HepG2 (cell line): ENCODE data around the gene HOXD1.

Experiments
- FOXK1 ChIP-seq: sonication (generic); formaldehyde crosslinking; IDR thresholded peaks from 2 replicates; pipeline ENCODE4 v1.4.0; 2020; ENCODE audit warnings: low read depth, missing genetic modification reagents, borderline replicate concordance
- GZF1 ChIP-seq: sonication (generic); formaldehyde crosslinking; IDR thresholded peaks from 2 replicates; pipeline ENCODE4 v1.5.1; 2020; ENCODE audit warnings: mild to moderate bottlenecking, missing genetic modification reagents
- KLF13 ChIP-seq: sonication (generic); formaldehyde crosslinking; IDR thresholded peaks from 2 replicates; pipeline ENCODE4 v1.4.0; 2020; ENCODE audit warnings: mild to moderate bottlenecking, missing genetic modification reagents
- MIXL1 ChIP-seq: IDR thresholded peaks from 2 replicates; pipeline ENCODE4 v1.6.1; 2016
- NFE2L1 ChIP-seq: sonication (generic); formaldehyde crosslinking; IDR thresholded peaks from 2 replicates; pipeline ENCODE4 v1.4.0; 2020; ENCODE audit warnings: missing genetic modification reagents, mild to moderate bottlenecking, borderline replicate concordance
- POLR2A ChIP-seq, 2 experiments: IDR thresholded peaks; 2 replicates each; pipeline ENCODE4 v1.6.1; 2011; ENCODE audit warnings: low read depth in 2 of 2, low read length in 2 of 2, mild to moderate bottlenecking in 1 of 2, moderate library complexity in 1 of 2; ENCODE audit not compliant: insufficient read depth in 1 of 2
- PRPF4 ChIP-seq: fragments of 200-400 bp; formaldehyde crosslinking; IDR thresholded peaks from 2 replicates; pipeline ENCODE4 v1.6.1; 2016; ENCODE audit warnings: low read length, low read depth; ENCODE audit not compliant: poor library complexity, severe bottlenecking
- TF ChIP-seq, protein P1 (sequence below): sonication (generic); formaldehyde crosslinking; IDR thresholded peaks from 2 replicates; pipeline ENCODE4 v1.5.0; 2020; ENCODE audit warnings: mild to moderate bottlenecking, missing genetic modification reagents, moderate library complexity

DNA sequence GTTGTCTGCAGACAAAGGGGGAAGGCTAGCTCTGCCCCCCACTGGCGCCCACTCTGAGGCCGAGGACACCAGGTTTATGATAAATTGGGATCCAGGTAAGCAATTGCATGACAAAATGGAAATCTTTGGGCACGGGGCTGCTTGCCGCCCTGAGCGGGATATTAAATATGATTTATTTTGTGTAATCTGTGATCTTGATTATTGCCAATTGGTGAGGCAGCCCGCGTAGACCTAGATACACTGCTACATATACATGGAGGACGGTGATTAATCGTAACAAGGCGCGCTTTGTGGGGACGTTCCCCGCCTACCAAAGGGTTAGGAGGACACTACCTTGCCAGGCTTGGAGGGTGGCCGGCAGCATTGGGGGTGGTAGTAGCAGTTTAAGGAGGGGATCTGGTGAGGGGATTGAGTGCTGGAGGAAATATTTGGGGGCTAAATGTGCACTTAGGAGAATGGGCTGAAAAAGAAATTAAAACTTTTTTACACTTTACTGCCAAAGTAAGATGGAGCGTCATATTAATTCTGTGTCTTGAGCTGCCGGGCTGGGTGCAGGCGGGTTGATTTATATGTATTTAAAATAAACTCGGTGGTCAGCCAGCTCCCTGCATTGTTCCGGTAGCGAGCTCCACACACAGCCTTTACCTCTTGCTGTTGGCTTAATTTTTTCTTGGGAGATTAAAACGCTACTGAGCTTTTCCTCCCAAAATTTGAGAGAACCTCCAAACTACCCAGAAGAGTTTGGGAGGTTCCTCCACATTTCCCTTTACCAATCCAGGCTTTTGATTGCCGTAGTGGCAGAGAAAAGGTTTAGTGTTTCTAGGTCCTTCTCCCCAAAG lies 27.3 kb upstream of the HOXD1 start:
- TF ChIP-seq, protein P1, sequence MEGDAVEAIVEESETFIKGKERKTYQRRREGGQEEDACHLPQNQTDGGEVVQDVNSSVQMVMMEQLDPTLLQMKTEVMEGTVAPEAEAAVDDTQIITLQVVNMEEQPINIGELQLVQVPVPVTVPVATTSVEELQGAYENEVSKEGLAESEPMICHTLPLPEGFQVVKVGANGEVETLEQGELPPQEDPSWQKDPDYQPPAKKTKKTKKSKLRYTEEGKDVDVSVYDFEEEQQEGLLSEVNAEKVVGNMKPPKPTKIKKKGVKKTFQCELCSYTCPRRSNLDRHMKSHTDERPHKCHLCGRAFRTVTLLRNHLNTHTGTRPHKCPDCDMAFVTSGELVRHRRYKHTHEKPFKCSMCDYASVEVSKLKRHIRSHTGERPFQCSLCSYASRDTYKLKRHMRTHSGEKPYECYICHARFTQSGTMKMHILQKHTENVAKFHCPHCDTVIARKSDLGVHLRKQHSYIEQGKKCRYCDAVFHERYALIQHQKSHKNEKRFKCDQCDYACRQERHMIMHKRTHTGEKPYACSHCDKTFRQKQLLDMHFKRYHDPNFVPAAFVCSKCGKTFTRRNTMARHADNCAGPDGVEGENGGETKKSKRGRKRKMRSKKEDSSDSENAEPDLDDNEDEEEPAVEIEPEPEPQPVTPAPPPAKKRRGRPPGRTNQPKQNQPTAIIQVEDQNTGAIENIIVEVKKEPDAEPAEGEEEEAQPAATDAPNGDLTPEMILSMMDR (CRISPR knock-in tag), result no peak
- TF ChIP-seq NFE2L1 (CRISPR knock-in tag) (no peak), POLR2A (IDR thresholded peaks at IDR 0.05; ENCODE audit: insufficient read depth in 1 of 2, low read depth in 2 of 2, low read length in 2 of 2) (no peak), KLF13 (CRISPR knock-in tag) (no peak), FOXK1 (CRISPR knock-in tag) (no peak), PRPF4 (no peak), GZF1 (CRISPR knock-in tag) (no peak), MIXL1 (CRISPR knock-in tag) (no peak)
